ENCODE measurements around the gene ATG16L2.

DNA sequence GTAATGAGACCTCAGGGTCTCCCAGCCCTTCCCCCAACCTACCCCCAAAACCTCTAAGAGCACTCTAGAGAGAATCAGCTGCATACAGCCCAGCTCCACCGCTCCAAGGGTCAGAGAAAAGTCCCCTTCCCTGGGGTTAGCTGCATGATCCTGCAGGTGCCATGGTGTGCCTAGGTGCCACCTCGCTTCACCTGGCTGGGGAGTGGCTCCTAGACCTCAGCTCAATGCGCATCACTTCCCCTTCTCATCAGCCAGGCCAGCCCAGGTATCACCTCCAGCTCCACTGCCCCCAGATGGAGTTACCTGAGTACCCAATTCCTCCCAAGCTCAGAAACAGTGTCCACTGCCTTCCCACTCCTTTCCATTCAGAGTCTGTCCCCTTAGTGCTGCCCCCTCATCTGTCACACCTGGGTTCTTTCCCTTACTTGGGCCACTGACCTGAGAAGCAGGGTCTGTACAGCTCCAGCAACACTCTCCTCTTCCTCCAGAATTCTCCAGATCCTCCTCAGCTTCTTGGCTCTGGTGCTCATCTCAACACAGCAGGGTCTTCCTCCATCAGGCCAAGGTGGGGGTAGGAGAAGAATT lies 21.7 kb upstream of the ATG16L2 start:
- TF ChIP-seq, protein P1, sequence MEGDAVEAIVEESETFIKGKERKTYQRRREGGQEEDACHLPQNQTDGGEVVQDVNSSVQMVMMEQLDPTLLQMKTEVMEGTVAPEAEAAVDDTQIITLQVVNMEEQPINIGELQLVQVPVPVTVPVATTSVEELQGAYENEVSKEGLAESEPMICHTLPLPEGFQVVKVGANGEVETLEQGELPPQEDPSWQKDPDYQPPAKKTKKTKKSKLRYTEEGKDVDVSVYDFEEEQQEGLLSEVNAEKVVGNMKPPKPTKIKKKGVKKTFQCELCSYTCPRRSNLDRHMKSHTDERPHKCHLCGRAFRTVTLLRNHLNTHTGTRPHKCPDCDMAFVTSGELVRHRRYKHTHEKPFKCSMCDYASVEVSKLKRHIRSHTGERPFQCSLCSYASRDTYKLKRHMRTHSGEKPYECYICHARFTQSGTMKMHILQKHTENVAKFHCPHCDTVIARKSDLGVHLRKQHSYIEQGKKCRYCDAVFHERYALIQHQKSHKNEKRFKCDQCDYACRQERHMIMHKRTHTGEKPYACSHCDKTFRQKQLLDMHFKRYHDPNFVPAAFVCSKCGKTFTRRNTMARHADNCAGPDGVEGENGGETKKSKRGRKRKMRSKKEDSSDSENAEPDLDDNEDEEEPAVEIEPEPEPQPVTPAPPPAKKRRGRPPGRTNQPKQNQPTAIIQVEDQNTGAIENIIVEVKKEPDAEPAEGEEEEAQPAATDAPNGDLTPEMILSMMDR (IDR thresholded peaks at IDR 0.05) = no peak
- TF ChIP-seq POLR2A (IDR thresholded peaks at IDR 0.05) = no peak
